ENCODE results near the gene USP44.
"Not testable (repeated sequence)": the region's sequence is repeated elsewhere in the genome, so short reads cannot be mapped to it uniquely, and the experiment has no call there.

USP44 gene

DNA sequence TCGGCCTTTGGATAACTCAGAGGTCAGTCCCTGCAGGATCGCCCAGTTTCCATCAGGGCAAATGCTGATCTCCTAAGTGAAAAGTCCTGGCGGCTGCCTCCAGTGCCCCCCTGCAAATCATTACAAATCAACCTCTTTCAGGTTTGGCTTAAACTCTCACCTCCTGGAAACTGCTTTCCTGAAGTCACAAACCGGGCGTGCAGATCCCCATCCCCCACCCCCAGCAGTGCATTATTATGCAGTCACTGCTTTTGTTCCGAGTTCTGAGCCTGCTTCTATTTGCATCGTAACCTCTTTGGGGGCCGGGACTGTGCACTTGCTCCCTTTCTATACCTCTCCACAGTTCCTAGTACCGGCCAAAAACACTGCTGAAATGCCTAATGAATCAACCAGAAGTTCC, at the start of gene USP44:
USP44 (minus strand) TSS at position 172 of the 400 bp plus-strand sequence. CDS start 17,220 bp downstream, outside the sequence.
- no peak for DNase-seq

DNA sequence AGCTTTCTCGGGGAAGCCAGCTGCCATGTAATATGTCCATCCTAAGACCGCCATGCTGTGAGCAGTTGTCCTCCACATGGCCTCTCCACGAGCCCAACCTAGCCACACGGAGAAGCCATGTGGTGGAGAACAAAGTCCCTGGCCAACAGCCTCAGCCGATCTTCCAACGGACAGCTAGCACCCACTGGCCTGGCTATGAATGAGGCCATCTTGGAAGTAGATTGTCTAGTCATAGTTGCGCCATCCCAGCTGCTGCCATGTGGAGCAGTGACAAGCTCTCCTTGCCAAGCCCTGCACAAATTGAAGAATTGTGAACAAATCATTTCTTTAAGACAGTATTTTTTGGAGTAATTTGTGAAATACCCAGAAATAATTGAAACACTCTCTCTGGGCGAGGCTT, 49.3 kb upstream of the USP44 start:
- DNase-seq: no peak

DNA sequence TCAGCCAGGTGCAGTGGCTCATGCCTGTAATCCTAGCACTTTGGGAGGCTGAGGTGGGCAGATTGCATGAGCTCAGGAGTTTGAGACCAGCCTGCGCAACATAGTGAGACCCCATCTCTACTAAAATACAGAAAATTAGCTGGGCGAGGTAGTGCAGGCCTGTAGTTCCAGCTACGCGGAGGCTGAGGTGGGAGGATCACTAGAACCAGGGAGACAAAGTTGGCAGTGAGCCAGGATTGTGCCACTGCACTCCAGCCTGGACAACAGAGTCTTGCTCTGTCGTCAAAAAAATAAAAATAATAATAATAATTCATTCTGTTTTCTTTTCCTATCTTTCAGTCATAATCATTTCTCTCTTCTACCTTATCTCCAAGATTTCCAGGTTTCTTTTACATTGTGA, 48.6 kb upstream of the USP44 start:
- no peak for DNase-seq

DNA sequence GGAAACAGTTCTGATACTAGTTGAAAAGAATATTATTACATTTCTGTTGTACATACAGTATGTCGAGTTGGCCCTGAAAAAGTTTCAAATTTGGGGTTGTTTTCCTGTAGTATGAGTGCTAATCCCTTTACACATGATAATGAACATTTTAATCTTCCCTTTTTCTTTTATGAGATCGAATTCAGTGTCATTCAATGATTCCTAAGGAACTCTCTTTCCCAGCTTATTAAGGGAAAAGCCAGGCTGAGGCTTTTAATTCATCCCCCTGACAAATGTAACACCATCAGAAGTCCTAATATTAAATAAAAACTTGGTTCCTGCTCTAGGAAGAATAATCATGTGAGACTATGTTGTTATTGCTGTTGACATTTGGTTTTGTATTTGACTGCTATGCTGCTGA, 42.9 kb upstream of the USP44 start:
- no peak for DNase-seq

DNA sequence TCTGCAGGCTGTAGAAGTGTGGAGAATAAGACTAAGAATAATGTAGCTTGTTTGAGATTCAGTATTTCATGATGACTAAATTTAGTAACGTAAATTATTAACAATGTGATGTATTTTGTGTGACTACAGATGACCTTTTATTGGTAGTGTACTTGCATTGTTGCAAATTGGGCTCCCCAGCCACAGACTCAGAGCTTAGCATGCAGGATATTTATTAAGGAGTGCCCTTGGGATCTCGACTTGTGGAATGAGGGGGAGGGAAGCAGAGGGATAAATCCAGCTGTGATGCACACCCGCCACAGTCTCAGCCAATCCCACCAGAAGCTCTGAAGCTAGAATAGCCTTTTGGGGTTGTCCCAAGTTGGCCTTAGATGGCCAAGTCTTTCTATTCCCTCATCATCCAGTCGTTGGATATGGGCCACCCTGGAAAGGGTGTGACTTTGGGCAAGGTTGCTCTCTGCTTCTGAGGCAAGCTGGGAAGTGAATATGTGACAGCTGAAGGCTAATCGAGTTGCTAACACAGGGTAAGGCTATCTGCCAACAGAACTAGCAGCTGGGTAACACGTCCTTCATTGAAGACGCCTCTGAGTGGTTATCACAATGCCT, 42.1 kb upstream of the USP44 start:
- DNase-seq: no peak

DNA sequence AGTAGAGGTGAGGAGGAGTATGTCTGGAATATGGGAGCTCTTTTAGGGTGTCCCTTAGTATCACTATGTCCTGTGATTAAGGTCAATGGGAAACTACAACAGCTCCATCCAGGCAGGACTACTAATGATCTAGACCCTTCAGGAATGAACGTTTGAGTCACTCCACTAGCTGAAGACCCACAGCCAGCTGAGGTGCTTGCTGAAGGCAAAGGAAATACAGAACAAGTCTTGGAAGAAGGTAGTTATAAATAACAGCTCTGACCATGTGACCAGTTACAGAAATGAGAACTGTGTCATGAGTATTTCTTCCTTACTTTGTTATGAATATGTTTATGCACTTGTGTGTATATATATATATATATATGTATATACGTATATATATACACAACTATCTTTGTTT, 40.5 kb upstream of the USP44 start:
- DNase-seq: no peak

DNA sequence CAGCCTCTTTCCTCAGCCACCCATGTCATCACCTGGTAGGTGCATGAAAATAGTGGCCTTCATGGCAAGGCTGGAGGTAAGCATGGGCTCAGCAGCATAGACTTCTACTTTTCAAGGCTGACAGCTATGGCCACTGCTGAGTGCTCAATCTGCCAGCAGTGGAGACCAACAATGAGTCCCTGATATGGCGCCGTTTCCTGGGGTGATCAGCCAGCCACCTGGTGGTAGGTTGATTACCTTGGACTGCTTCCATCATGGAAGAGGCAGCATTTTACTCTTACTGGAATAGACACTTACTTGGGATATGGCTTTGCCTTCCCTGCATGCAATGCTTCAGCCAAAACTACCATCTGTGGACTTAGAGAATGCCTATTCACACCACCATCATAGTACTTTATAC, 39.5 kb upstream of the USP44 start:
- DNase-seq: no peak

DNA sequence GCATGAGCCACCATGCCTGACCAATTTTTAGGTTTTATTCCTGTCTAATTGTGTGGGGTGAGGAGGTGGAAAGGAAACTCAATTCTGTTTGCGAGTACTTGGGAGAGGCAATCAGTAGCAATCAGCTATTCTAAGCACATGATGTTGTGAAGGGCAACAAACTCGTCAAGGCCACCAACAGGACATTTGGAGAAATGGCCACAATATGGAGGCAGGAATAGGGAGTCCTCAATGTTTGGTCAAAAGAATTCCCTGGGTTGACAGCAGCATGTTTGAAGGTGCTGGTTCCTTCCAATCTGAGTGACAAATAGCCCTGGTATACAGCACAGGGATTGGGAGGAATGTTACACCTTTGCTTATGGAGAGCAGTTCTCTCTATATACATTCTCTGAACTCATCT, 32.7 kb upstream of the USP44 start:
- no peak for DNase-seq

DNA sequence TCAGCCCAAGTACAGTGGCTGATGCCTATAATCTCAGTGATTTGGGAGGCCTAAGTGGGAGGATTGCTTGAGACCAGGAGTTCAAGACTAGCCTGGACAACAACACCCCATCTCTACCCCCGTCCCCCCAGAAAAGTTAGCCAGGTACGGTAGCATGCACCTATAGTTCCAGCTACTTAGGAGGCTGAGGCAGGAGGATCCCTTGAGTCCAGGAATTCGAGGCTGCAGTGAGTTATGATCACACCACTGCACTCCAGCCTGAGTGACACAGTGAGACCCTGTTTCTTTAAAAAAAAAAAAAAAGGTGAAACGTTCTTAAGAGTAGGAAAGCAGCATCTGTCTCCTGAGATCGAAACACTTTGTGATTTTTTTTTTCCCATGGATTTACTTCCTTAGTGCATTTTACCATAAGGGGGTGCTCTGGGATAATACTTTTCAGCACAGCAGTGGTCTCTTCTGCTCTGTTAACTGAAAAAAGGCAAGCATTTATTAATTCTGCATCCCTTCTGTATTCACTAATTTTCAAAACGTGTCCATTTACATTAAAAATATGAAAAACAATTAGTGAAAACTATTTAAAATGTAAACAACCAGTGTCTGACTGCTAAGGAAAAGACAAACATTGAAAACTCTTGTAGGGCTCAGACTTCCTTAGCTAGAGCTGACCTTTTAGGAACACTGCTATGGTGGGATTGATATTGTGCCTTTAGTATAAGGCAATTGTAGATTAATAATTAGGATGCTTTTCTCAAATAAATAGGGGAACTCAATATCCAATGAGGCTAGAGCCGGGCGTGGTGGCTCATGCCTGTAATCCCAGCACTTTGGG, 31.2 kb upstream of the USP44 start:
- no peak for DNase-seq

DNA sequence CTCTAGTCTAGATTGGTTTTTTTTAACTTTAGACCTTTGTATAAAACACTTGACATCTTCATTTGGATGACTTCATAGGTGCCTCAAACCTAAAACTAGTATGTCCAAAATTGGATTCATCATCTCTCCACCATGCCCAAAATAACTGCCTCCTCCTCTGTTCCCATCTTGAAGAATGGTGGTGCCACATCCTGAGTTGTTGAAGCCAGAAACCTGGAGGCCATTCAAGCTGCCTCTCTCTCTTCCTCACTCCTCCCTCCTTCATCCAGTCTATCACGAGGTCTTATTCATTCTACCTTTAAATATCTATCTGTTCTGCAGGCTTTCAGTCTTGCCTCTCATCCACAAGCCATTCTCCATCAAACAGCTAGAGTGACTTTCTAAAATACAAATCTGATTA, 26.5 kb upstream of the USP44 start:
- no peak for DNase-seq

DNA sequence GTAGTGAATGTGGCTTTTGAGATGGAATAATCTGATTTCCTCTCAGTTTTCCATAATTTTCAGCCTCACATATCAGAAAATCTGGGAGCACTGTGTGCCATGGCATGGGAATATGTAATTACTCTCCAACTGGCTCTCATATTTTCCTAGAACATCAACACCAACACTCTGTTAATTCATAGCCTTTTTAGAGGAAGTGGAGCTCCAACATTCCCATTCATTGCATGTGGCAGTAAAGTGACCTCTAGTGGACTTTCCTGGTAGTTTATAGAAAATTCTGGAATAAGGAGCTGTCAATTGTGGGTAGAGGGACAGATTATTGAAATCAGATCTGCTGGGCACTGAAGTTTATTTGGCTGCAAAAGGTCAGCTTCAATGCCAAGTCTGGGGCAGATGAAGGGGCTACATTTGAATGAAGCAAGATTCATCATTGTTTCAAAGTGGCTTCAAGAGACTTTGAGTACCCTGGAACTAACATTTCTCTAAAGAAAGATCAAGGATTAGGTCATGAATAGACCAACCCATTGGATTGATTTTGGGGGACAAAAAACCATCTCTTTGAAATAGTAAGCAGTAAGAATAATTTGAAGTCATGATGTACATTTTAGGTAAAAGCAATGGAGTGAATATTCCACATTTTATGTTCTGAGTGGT, 23.6 kb upstream of the USP44 start:
- no peak for DNase-seq

DNA sequence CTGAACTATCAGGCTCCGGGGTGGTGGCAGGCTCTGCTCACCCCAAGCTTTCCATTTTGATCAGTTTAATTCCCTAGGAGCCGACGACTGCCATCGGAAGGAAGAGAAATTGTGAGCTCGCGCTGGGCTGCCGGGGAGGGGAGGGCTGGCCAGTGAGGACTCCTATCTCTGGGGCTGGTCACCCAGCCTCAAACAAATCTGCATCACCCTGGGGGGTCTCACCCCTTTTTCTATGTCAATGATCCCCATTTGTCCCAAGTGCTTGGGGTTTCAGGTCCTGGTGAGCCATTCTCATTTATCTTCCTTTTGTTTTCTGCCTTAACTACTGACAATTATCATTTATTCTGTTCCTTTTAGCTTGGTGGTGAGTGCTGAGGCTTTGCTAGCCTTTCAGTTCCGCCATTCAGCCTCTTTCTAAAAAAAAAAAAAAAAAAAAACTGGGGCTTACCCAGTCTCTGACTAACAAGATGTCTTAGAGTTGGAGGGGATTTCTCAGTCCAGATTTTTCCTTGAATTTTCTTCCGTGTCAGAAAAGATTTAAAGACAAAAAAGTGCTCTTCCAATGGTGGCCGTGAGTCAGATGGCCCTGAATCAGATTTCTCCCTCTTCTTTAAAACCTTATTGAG, 22.8 kb upstream of the USP44 start:
- DNase-seq: no peak

DNA sequence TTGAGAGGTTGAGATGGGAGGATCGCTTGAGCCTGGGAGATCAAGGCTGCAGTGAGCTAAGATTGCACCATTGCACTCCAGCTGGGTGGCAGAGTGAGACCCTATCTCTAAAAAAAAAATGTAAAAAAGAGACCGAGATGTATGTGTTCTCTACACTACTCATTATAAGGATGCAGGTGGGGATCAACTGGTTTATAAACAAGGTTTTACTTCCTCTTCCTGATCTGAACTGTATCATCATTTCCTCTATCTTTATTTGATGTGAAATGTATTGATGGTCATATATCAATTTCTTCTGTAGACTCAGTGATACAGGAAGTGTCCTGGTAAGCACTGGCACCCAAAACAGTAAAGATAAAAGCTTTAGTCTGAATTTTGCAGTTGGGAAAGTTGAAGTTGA, 20.1 kb upstream of the USP44 start:
- DNase-seq: no peak

DNA sequence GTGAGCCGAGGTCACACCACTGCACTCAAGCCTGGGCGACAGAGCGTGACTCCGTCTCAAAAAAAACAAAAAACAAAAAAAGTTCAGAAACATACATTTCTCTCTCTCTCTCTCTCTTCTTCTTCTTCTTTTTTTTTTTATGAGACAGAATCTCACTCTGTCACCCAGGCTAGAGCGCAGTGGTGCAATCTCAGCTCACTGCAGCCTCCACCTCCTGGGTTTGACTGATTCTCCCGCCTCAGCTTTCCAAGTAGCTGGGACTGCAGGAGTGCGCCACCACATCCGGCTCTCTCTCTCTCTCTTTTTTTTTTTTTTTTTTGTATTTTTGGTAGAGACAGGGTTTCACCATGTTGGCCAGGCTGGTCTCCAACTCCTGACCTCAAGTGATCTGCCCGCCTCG, 16.8 kb upstream of the USP44 start:
- not testable (repeated sequence) for DNase-seq

DNA sequence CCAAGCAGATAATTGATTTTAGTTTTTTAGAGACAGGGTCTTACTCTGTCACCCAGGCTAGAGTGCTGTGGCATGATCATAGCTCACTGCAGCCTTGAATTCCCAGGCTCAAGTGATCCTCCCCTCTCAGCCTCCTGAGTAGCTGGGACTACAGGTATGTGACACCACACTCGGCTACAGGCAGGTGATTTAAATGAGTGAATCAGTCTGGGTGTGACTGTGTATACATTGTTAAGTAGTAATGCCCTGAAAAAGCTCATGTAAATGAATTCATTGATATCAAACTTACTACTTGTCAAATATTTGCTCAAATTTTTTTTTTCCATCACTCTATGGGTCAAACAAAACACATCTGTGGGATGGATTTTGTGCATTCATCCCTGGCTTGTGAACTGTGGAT, 6.3 kb upstream of the USP44 start:
- no peak for DNase-seq

DNA sequence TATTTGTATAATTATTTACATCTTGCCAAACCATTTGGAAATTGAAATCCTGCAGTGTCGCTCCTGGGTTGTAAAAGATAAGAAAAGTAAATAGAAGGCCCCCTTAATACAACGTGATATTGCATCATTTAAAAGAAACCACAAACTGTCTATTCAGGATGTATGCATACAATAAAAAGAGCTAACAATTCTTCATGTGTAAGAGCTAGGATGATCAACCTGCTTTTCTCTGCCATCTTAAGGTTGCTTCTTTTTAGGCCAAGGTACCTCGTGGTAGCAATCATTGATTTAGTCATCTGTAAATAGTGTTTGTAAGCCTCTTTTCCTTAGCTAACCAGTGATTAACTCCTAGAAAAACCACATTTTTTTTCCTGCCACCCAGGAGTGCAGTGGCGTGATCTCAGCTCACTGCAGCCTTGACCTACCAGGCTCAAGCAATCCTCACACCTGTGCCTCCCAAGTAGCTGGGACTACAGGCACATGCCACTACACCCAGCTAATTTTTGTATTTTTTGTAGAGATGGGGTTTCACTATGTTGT, 3.3 kb upstream of the USP44 start:
- DNase-seq: peak; percentile 35 to 41

DNA sequence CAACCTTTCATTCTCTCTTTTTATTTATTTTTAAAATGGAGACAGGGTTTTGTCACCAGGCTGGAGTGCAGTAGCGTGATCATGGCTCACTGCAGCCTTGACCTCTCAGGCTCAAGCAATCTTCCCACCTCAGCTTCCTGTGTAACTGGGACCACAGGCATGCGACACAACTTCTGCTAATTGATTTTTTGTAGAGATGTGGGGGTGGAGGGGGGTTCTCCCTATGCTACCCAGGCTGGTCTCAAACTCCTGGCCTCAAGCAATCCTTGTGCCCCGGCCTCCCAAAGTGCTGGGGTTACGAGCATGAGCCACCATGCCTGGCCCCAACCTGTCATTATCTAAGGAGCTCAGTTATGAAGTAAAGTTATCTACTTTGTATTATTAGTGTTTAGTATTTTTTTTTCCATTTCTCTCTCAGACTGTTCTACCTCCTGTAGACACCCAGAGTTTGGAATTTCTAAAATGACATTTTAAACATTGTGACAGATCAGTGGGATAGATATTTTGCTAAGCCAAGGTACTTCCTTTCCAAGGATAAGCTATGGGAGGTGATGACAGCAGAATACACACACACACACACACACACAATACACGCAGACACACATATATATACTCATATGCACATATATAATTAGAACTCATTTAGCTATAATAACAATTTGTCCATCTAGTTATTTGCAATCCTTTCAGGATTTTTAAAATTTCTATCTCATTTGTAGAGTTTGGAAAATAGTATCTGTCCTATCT, 2.1 kb upstream of the USP44 start:
- peak; percentile 61 to 66 for DNase-seq

DNA sequence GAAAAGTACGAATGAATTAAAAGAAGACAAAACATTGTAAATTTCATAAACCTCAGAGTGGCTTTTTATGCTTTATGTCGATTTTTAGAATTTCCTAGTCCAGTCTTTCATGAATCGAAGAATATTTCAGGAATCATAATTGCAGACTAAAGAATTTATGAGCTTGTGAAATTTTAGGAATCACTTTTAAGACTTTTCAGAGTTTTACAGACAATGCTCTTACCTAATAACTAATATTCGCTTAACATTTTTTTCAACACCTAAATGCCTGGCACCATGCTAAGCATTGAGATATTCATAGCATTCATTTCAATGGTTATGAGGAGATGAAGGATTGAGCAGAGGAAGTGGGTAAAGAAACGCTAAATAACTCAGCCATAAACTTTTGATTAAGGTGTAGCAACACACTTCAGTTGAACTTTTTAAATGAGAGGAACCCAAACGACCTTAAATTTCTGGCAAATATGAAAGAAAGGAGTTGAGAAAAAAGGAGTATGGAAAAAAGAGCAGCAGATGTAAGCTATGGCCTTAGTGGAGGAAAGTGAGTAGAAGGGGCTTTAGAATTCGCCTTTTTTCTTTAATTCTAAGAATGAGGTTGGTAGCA, 739 bp upstream of the USP44 start:
- DNase-seq: no peak

DNA sequence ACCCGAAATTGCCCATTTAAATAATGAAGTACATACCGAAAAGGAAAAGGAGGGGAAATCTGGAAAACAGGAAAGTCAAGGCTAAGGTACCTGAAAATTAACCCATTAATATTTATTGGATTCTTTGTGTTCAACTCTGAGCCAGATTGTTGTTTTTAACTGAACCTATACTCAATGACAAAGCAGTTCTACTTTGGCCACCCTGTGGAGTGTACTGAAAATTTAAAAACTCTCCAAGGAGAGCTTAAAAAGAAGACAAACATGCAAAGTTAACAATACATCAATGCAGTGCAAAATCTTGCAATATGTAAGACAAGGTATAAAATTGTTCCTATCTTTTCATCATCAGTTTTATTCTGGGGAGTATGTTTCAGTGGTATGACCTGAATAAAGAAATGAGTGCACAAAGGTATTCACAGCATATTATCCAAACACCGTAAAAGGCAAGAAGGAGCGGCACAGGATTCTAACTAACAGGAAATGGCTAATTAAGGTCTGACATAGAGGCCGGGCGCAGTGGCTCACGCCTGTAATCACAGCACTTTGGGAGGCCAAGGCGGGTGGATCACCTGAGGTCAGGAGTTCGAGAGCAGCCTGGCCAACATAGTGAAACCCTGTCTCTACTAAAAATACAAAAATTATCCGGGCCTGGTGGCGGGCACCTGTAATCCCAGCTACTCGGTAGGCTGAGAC, 1.7 kb downstream of the USP44 start:
- DNase-seq: no peak

DNA sequence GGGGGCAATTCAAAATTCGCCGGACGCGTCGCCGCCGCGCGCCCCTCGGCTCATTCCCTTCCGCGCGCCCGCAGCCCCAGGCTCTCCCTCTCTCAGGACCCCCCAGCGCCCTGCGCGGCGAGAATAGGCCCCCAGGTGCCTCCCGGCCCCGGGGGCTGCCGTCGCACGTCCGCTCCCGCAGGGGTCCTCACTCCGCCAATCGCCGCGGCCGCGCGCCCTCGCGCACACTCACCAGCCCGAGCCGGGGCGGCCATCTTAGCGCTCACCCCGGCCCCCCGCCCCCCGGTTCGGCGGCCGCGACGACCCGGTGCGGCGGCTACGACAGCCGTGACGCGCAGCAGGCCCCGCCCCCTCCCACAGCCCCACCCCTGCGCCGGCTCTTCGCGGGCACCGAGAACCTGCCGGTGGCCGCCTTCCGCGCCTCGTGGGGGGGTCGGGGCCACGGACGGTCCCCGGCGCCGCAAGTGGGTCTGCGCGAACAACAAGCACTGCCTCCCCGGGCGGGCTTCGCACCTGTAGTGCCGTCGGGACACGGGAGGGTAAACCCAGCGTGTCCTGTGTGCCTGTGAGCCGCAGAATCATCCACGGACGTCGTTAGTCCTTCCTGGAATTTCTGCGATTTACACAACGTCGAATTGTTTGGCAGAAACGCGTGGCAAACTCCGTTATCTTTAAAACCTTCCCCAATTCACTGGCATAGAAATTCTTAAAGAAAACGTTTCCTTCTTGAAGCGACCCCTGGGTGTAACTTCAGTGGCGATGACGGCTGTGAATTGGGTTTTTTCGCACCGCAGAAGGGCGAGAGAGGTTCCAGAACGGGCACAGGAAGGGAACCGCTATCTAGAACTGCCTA, 2.5 kb downstream of the USP44 start:
- DNase-seq: no peak
